ENCODE results near the gene EFHD1. TPM values are rescaled to one million over a fixed set of nuclear protein-coding genes. Genes with fewer than 3 reads are reported as not detected.

EFHD1 gene
- total RNA-seq: 1 to 10 TPM in 1 of 2 experiments, under 1 TPM in 1; 0.78 to 1.1 TPM

GRCh38 chr2:232633413-232634205 is at the start of gene EFHD1:
TSS of gene EFHD1 (plus strand) at chr2:232633604. CDS start at chr2:232633705, 101 bp downstream.
- peaks cover 5% of the 10 kb centered on the region for H3K4me1 Mint-ChIP-seq
- no peaks in the 10 kb centered on the region for H3K9me3 Mint-ChIP-seq
- peak; percentile 70 for DNase-seq
- peaks cover 60% of the 10 kb centered on the region for H3K27me3 Mint-ChIP-seq
- no peak within 1 kb of the TSS for H3K27ac Mint-ChIP-seq
- H3K36me3 Mint-ChIP-seq: no peaks in the 10 kb centered on the region
- H3K4me3 Mint-ChIP-seq: peak within 1 kb of the TSS; percentile 59

GRCh38 chr2:232584238-232584637 is 49.2 kb upstream of the EFHD1 start:
- H3K9me3 Mint-ChIP-seq: peaks cover 10% of the 10 kb centered on the region
- H3K27ac Mint-ChIP-seq: no peak overlapping the region
- peaks cover 38% of the 10 kb centered on the region for H3K36me3 Mint-ChIP-seq
- H3K4me1 Mint-ChIP-seq: no peaks in the 10 kb centered on the region
- H3K27me3 Mint-ChIP-seq: no peaks in the 10 kb centered on the region
- no peak overlapping the region for H3K4me3 Mint-ChIP-seq
- DNase-seq: no peak

- H3K36me3 Mint-ChIP-seq: peaks cover 28% of the 10 kb centered on the region
- no peaks in the 10 kb centered on the region for H3K4me1 Mint-ChIP-seq
- no peak overlapping the region for H3K4me3 Mint-ChIP-seq
- peaks cover 10% of the 10 kb centered on the region for H3K9me3 Mint-ChIP-seq
- DNase-seq: no peak
- no peak overlapping the region for H3K27ac Mint-ChIP-seq
- no peaks in the 10 kb centered on the region for H3K27me3 Mint-ChIP-seq
These were observed 46.4 kb upstream of the EFHD1 start for GRCh38 chr2:232586943-232587505.

- H3K36me3 Mint-ChIP-seq: peaks cover 23% of the 10 kb centered on the region
- DNase-seq: no peak
- no peak overlapping the region for H3K27ac Mint-ChIP-seq
- no peak overlapping the region for H3K4me3 Mint-ChIP-seq
- no peaks in the 10 kb centered on the region for H3K27me3 Mint-ChIP-seq
- peaks cover 6% of the 10 kb centered on the region for H3K9me3 Mint-ChIP-seq
- H3K4me1 Mint-ChIP-seq: no peaks in the 10 kb centered on the region
These were observed 45.9 kb upstream of the EFHD1 start for GRCh38 chr2:232587512-232587911.

DNA sequence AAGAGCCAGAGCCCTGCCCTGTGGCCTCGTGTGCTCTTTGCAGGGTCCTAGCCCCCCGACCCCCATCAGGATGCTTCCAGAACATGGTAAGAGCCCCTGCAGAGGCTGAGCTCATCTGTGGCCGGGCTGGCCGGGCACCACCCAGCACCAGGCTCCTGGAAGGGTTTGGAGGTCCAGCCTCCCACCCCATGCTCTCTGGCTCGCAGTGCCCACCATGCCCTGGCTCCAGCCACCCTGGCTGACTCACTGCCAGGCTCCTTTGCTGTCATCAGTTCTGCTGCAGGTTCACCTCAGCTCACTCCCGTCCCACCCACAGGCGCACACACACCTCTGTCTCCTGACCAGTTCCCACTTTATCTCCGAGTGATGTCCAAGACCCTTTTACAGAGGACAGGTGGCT is 45.4 kb upstream of the EFHD1 start:
- Mint-ChIP-seq H3K4me3 (no peak overlapping the region), H3K27ac (no peak overlapping the region), H3K9me3 (peaks cover 6% of the 10 kb centered on the region), H3K36me3 (peaks cover 18% of the 10 kb centered on the region), H3K4me1 (peaks cover 3% of the 10 kb centered on the region), H3K27me3 (no peaks in the 10 kb centered on the region)
- DNase-seq: no peak

DNA sequence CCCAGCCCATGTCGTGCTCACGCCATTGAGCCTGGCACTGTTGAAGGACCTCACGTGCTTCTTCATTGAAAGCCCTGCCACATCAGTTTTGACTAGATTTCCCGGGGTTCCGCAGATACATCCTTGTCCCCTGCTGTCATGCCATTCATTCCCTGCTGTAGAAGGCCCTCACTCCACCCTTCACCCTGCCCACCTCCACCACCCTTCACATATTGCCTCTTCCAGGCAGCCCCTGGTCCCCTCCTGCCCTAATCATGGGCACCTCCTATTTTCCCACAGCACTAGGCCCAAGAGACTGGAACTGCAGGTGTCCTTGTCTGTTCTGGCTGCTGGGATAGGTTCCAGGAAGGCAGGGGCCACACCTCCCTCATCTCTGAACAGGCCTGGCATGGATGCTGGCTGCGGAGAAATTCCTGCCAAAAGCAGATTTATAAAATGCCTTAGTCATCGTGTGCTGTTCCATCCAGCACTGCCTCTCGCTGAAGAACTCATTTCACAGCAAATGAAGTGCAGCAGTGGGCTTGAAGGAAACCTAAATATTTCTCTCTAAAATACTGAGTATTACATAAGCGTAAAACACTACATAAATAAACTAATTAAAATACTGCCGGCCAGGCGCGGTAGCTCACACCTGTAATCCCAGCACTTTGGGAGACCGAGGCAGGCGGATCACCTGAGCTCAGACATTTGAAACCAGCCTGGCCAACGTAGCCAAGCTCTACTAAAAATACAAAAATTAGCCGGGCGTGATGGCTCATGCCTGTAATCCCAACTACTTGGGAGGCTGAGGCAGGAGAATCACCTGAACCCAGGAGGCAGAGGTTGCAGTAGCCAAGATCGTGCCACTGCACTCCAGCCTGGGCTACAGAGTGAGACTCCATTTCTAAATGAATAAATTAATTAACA is 44.5 kb upstream of the EFHD1 start:
- Mint-ChIP-seq H3K36me3 (peaks cover 11% of the 10 kb centered on the region), H3K27me3 (no peaks in the 10 kb centered on the region), H3K9me3 (peaks cover 6% of the 10 kb centered on the region), H3K4me3 (no peak overlapping the region), H3K4me1 (peaks cover 5% of the 10 kb centered on the region), H3K27ac (no peak overlapping the region)
- DNase-seq: no peak

DNA sequence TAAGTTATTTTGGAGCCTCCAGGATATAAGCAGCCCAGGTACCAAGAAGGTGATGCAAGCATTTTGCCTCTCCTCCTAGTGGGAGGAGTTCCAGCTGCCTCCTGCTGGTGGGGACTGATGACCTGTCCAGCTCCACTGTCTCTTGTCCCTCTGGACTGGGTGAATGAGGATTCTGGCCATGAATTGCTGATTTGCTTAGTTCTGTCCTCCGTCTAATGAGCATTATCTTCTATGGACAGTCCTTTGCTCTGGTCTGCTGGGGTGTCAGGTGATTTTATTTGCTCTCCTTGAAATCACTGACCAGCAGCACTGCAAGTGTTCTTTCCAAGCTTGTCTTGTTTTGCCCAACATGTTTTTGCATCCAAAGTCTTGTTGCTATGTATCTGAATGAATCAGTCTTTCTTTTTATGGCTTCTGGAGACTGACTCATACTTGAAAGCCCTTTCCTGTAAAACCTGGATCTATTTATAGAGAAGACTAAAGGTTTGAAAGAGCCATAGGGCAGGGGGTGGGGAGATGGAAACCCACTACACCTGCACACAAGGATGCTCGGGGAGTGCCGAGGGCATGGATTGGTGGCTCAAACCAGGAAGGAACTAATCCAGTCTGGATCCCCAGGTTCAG is 40.5 kb upstream of the EFHD1 start:
- Mint-ChIP-seq H3K36me3 (no peaks in the 10 kb centered on the region), H3K4me3 (no peak overlapping the region), H3K27ac (peak overlapping the region; percentile 38), H3K27me3 (no peaks in the 10 kb centered on the region), H3K9me3 (no peaks in the 10 kb centered on the region), H3K4me1 (peaks cover 5% of the 10 kb centered on the region)
- no peak for DNase-seq

DNA sequence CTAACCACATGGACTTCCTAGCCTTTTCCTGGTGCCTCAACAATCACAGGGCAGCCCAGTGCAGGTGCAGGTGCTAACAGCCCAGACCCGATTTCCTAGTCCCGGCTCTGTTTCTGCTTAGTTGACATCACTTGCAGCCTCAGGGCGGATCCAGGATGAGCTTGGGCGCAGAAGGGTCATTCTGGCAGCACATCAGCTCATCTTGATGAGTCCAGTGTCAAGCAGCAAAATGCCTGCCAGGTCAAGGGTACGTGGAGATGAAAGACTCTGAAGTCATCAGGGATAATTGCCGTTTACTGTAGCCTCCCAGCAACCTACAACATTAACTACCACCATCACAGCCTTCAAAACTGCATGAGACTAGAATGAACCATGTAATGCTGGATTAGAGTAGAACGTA is 39.4 kb upstream of the EFHD1 start:
- no peak overlapping the region for H3K27ac Mint-ChIP-seq
- no peak for DNase-seq
- no peaks in the 10 kb centered on the region for H3K36me3 Mint-ChIP-seq
- peaks cover 5% of the 10 kb centered on the region for H3K4me1 Mint-ChIP-seq
- no peaks in the 10 kb centered on the region for H3K9me3 Mint-ChIP-seq
- no peaks in the 10 kb centered on the region for H3K27me3 Mint-ChIP-seq
- H3K4me3 Mint-ChIP-seq: no peak overlapping the region

- H3K4me1 Mint-ChIP-seq: peaks cover 5% of the 10 kb centered on the region
- no peak overlapping the region for H3K4me3 Mint-ChIP-seq
- no peaks in the 10 kb centered on the region for H3K27me3 Mint-ChIP-seq
- H3K27ac Mint-ChIP-seq: no peak overlapping the region
- H3K36me3 Mint-ChIP-seq: no peaks in the 10 kb centered on the region
- no peak for DNase-seq
- no peaks in the 10 kb centered on the region for H3K9me3 Mint-ChIP-seq
These were observed 35.9 kb upstream of the EFHD1 start for GRCh38 chr2:232597362-232598079.

DNA sequence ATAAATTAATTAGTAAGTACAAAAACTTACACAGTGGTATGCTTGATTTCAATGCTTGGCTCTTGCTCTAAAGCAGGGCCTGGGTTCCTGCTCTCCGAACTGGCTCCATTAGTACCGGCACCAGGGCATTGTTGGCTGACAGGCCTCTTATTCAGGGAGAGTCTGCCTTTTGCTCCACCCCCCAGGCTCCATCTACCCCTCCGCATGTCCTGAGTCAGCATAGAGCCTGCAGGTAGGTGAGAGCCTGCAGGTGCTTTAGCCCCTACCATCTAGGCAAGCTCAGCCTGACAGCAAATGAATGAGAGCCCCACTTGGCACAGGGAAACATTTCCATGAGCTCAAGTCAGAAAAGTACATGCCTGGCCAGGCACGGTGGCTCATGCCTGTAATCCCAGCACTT is 35.1 kb upstream of the EFHD1 start:
- Mint-ChIP-seq H3K4me3 (no peak overlapping the region), H3K9me3 (no peaks in the 10 kb centered on the region), H3K27me3 (no peaks in the 10 kb centered on the region), H3K27ac (no peak overlapping the region), H3K4me1 (peaks cover under 1% of the 10 kb centered on the region), H3K36me3 (no peaks in the 10 kb centered on the region)
- DNase-seq: no peak

- H3K27ac Mint-ChIP-seq: no peak overlapping the region
These were observed 33.2 kb upstream of the EFHD1 start for GRCh38 chr2:232600053-232600773.

DNA sequence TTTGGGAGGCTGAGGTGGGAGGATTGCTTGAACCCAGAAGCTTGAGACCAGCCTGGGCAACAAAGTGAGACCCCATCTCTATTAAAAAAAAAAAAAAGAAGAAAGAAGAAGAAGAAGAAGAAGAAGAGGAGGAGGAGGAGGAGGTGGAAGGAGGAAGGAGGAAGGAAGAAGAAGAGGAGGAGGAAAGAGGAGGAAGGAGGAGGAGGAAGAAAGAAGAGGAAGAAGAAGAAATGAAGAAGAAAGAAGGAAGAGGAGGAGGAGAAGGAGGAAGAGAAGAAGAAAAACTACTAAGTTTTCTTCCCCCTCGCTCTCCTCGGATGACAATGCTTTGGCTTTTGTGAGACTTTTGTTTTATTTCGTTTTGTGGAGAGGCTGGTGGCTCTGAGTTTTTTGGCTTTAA is 30.1 kb upstream of the EFHD1 start:
- Mint-ChIP-seq H3K4me1 (peaks cover 7% of the 10 kb centered on the region), H3K4me3 (no peak overlapping the region), H3K27ac (no peak overlapping the region), H3K27me3 (no peaks in the 10 kb centered on the region), H3K9me3 (no peaks in the 10 kb centered on the region), H3K36me3 (no peaks in the 10 kb centered on the region)
- DNase-seq: no peak

More at GRCh38 chr2:232600053-232600773, 33.2 kb upstream of the EFHD1 start:
- no peaks in the 10 kb centered on the region for H3K27me3 Mint-ChIP-seq
- H3K4me1 Mint-ChIP-seq: no peaks in the 10 kb centered on the region
- H3K36me3 Mint-ChIP-seq: no peaks in the 10 kb centered on the region
- H3K9me3 Mint-ChIP-seq: no peaks in the 10 kb centered on the region
- H3K4me3 Mint-ChIP-seq: no peak overlapping the region
- DNase-seq: no peak

DNA sequence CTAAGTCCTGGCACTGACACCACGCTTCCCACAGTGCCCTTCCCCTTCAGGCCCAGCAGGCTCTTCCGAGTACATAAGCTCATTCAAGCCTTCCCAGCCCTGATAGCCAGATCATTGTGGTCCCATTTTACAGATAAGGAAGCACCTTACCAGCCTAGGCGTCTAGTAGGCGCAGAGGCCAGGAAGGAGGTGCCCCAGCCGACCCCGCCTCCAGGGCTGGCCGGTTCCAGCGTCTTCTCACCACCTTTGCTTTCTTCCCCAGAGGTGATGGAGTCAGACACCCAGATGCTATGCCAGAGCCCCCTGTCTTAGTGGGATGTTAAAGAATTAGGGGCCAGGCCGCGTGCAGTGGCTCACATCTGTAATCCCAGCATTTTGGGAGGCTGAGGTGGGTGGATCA is 28.9 kb upstream of the EFHD1 start:
- Mint-ChIP-seq H3K36me3 (no peaks in the 10 kb centered on the region), H3K4me3 (no peak overlapping the region), H3K9me3 (no peaks in the 10 kb centered on the region)

DNA sequence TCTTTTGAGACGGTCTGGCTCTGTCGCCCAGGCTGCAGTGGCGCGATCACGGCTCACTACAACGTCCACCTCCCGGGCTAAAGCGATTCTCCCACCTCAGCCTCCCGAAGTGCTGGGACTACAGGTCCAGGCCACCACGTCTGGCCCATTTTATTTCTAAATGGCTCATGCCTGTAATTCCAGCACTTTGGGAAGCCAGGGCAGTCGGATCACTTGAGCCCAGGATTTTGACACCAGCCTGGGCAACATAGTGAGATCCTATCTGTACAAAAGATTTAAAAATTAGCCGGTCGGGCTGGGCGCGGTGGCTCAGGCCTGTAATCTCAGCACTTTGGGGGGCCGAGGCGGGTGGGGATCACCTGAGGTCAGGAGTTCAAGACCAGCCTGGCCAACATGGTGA is 26.4 kb upstream of the EFHD1 start:
- H3K27ac Mint-ChIP-seq: no peak overlapping the region
- DNase-seq: no peak
- no peak overlapping the region for H3K4me3 Mint-ChIP-seq
- H3K27me3 Mint-ChIP-seq: no peaks in the 10 kb centered on the region
- H3K9me3 Mint-ChIP-seq: no peaks in the 10 kb centered on the region
- peaks cover 7% of the 10 kb centered on the region for H3K4me1 Mint-ChIP-seq
- H3K36me3 Mint-ChIP-seq: no peaks in the 10 kb centered on the region

More for the DNA sequence above, 28.9 kb upstream of the EFHD1 start:
- Mint-ChIP-seq H3K27ac (no peak overlapping the region), H3K27me3 (no peaks in the 10 kb centered on the region), H3K4me1 (peaks cover 7% of the 10 kb centered on the region)
- DNase-seq: no peak

Data from activated naive CD8-positive, alpha-beta T cell treated with anti-CD3 and anti-CD28 coated beads for 36 hours (primary cell).